IPS-18a (cell line): ENCODE data around the gene SUMF1.

ENCODE experiments used
- H3K27ac ChIP-seq: one replicate; pipeline ENCODE4 v1.5.1; 2013; ENCODE audit warnings: low read length
- H3K27me3 ChIP-seq: one replicate; pipeline ENCODE4 v1.6.1; 2013; ENCODE audit warnings: mild to moderate bottlenecking, low read length; ENCODE audit not compliant: control insufficient read depth, insufficient read depth
- H3K36me3 ChIP-seq: one replicate; pipeline ENCODE4 v1.6.1; 2013; ENCODE audit warnings: low read depth, low read length; ENCODE audit not compliant: control insufficient read depth
- H3K4me1 ChIP-seq: one replicate; pipeline ENCODE4 v1.6.1; 2013; ENCODE audit warnings: low read depth, low read length; ENCODE audit not compliant: control insufficient read depth
- H3K4me3 ChIP-seq: one replicate; pipeline ENCODE4 v1.5.1; 2013; ENCODE audit warnings: low read length
- H3K9ac ChIP-seq: one replicate; pipeline ENCODE4 v1.6.1; 2013; ENCODE audit warnings: mild to moderate bottlenecking, low read length, moderate library complexity
- H3K9me3 ChIP-seq: one replicate; pipeline ENCODE4 v1.6.1; 2013; ENCODE audit warnings: low read depth, low read length; ENCODE audit not compliant: control insufficient read depth

Gene SUMF1

DNA sequence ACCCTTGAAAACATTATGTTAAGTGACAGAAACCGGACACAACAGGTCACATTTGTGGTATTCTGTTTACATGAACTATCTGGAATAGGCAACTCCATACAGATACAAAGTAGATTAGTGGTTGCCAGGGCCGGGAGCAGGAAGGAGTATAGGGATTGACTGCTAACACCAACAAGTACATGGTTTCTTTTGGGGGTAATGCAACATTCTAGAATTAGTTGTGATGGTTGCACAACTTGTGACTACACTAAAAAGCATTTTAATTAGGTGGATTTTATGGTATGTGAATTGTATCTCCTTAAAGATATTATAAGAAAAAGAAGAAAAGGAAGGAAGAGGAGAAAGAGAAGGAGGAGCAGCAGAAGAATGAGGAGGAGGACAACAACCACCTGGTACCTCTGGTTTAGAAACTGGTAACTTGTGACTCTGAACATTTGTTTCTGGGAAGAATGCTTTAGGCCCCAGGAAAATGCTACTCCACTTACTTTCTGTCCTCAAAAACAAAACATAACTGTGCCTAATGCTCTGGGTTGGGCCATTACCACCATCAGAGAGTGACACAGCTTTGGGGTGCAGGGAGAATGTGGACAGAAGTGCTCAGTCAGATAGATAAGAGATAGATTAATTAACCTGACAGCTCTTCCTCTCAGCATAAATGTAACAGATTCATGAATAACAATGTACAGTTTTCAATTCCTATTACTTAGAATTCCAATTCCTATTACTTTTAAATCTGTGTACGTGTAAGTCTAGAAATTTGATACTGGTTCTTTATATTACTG, 143.6 kb downstream of the SUMF1 start:
- H3K9ac ChIP-seq: no peak overlapping the region
- no peak overlapping the region for H3K27ac ChIP-seq

GRCh38 chr3:4322635-4323034, 144.4 kb downstream of the SUMF1 start:
- Histone ChIP-seq H3K4me3 (no peak overlapping the region), H3K27me3 (no peaks in the 10 kb centered on the region), H3K36me3 (no peaks in the 10 kb centered on the region), H3K4me1 (no peaks in the 10 kb centered on the region), H3K9ac (no peak overlapping the region), H3K27ac (no peak overlapping the region), H3K9me3 (no peaks in the 10 kb centered on the region)

More for the DNA sequence above, 143.6 kb downstream of the SUMF1 start:
- Histone ChIP-seq H3K4me3 (no peak overlapping the region), H3K4me1 (no peaks in the 10 kb centered on the region), H3K27me3 (no peaks in the 10 kb centered on the region), H3K9me3 (peaks cover 1% of the 10 kb centered on the region), H3K36me3 (no peaks in the 10 kb centered on the region)

DNA sequence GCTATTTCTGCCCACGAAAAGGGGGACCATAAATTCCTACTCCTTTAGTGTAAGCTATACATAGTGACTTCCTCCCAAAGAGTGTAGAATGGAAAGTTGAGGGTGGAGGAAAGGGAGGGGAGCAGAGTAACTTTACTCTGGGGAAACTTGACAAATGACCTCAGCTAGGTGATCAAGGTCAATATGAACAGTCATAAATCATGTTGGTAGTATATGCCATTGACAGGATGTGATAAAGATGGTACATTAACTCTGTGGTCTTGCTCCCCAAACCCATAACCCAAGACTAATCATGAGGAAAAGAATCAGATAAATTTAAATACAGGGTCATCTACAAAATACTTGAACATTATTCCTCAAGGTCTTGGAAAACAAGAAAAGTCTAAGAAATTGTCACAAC, 145.3 kb downstream of the SUMF1 start:
- Histone ChIP-seq H3K4me1 (no peaks in the 10 kb centered on the region), H3K9me3 (no peaks in the 10 kb centered on the region), H3K4me3 (no peak overlapping the region), H3K27ac (no peak overlapping the region), H3K27me3 (no peaks in the 10 kb centered on the region), H3K9ac (no peak overlapping the region), H3K36me3 (peaks cover 4% of the 10 kb centered on the region)

GRCh38 chr3:4320096-4320911, 146.8 kb downstream of the SUMF1 start:
- no peaks in the 10 kb centered on the region for H3K27me3 ChIP-seq
- no peak overlapping the region for H3K27ac ChIP-seq
- no peaks in the 10 kb centered on the region for H3K4me1 ChIP-seq
- H3K9ac ChIP-seq: no peak overlapping the region
- H3K36me3 ChIP-seq: peaks cover 10% of the 10 kb centered on the region
- no peak overlapping the region for H3K4me3 ChIP-seq
- no peaks in the 10 kb centered on the region for H3K9me3 ChIP-seq

DNA sequence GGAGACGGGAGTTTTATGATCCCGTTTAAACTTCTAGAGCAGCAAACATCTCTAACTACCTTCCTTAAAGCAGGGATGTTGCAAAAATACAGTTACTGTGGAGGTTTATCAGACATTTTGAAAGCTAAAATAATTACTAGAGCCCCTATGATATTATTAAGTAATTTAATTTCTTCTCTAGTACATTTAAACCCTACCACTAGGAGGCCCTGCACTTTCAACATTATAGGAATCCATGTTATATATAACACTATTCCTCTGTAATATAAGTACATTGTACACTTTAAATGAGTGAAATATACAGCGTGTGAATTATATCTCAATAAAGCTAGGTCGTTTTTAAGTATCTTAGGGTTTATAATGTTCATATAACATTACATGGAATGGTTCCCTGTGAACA, 152.4 kb downstream of the SUMF1 start:
- no peak overlapping the region for H3K27ac ChIP-seq
- no peak overlapping the region for H3K9ac ChIP-seq
- H3K4me3 ChIP-seq: no peak overlapping the region
- H3K36me3 ChIP-seq: peaks cover 29% of the 10 kb centered on the region
- H3K4me1 ChIP-seq: peaks cover 12% of the 10 kb centered on the region
- no peaks in the 10 kb centered on the region for H3K27me3 ChIP-seq
- H3K9me3 ChIP-seq: no peaks in the 10 kb centered on the region

DNA sequence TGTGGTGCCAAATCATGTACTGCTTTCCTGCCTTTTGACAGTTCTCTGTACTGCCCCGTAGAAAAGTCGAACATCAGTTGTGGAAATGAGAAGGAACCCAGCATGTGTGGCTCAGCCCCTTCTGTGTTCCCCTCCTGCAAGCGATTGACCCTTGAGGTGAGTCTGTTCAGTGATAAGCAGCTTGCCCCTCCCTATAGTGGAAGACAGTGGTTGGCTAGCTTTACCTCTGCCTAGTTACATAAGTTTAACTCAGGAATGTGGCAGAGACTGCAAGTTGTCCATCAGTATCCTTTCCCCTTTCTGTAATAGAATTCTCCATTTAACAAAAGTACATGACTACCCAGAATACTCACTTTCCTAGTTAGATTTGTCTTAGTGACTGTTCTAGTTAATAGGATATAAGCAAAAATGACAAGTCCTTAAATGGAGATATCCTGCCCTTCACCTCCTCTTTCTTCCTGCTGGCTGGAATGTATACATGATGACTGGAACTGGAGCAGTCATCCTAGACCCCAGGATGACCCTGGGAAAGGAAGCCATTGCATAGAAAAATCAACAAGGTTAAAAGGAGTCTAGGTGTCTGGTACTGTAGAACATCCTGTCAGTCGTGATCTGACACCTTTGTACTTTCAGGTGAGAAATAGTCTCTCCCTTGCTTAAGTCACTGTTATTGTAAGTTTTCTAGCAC, 153.3 kb downstream of the SUMF1 start:
- peaks cover 30% of the 10 kb centered on the region for H3K36me3 ChIP-seq
- H3K4me1 ChIP-seq: peaks cover 22% of the 10 kb centered on the region
- H3K9ac ChIP-seq: no peak overlapping the region
- H3K27me3 ChIP-seq: no peaks in the 10 kb centered on the region
- no peak overlapping the region for H3K4me3 ChIP-seq
- no peaks in the 10 kb centered on the region for H3K9me3 ChIP-seq
- no peak overlapping the region for H3K27ac ChIP-seq

GRCh38 chr3:4311496-4311895, 155.6 kb downstream of the SUMF1 start:
- Histone ChIP-seq H3K27ac (no peak overlapping the region), H3K9me3 (no peaks in the 10 kb centered on the region), H3K27me3 (no peaks in the 10 kb centered on the region), H3K9ac (no peak overlapping the region), H3K4me1 (peaks cover 28% of the 10 kb centered on the region), H3K36me3 (peaks cover 29% of the 10 kb centered on the region), H3K4me3 (no peak overlapping the region)
